K562 (cell line): ENCODE results near the gene HAPSTR1. TPM values are rescaled to one million over a fixed set of nuclear protein-coding genes. Genes with fewer than 3 reads are reported as not detected.

Source experiments
- ATAC-seq: fragments of 200-7000 bp; cut with Tn5 transposase; 3 replicates; pipeline ENCODE4 v1.9.1; 2020; ENCODE audit warnings: moderate library complexity
- BruUV-seq: library from RNA; stranded (reverse); fragments of 400-500 nt; replicated peaks from 2 replicates; lab custom pipeline; 2021; lab: Mats Ljungman, UMichigan
- CTCF ChIA-PET: fragments of 300-600 bp; formaldehyde crosslinking; extraction: SDS; loops from one replicate; lab custom pipeline; 2021; ENCODE audit warnings: low intra/inter-chr PET ratio; lab: Yijun Ruan, JAX
- POLR2A ChIA-PET: fragments of 300-600, 350-650 bp; sonication (Branson Sonifier 250); formaldehyde crosslinking; extraction: SDS; loops from one replicate; lab custom pipeline; 2021; ENCODE audit warnings: antibody characterized with exemption, inconsistent platforms; lab: Yijun Ruan, JAX
- DNase-seq, 4 experiments: peaks; one replicate each; pipeline versions ENCODE4 v3.0.0 to v3.0.0-alpha.2; 2011 to 2018; ENCODE audit warnings: low spot score in 3 of 4, mixed read lengths in 3 of 4; ENCODE audit errors: extremely low read depth in 1 of 4
- FAIRE-seq: peaks from 2 replicates; lab custom pipeline; 2011; peaks lifted over from hg19 to GRCh38; lab: Jason Lieb, UNC
- H2AFZ ChIP-seq: 2 replicates; pipeline ENCODE4 v1.6.0; 2011; ENCODE audit warnings: low read depth, low read length, control low read depth, inconsistent platforms
- H3K27ac ChIP-seq: fragments of 200-600 bp; 3 replicates; pipeline ENCODE4 v1.8.0; 2011; ENCODE audit warnings: low read depth, mild to moderate bottlenecking, control low read depth, inconsistent platforms, low read length, moderate library complexity, mixed read lengths; ENCODE audit errors: extremely low read depth
- H3K27me3 ChIP-seq, 2 experiments: fragments of 300-600 bp in 1 of 2; 2 replicates in 1 of 2; 3 replicates in 1 of 2; pipeline versions ENCODE4 v1.6.0 to v1.8.0; 2011; ENCODE audit warnings: inconsistent platforms in 2 of 2, low read length in 2 of 2, mild to moderate bottlenecking in 1 of 2, mixed read lengths in 1 of 2, moderate library complexity in 1 of 2; ENCODE audit not compliant: control insufficient read depth in 2 of 2, insufficient read depth in 2 of 2
- H3K36me3 ChIP-seq: fragments of 300-600 bp; 3 replicates; pipeline ENCODE4 v1.8.0; 2011; ENCODE audit warnings: mild to moderate bottlenecking, low read length, inconsistent platforms; ENCODE audit not compliant: control insufficient read depth, insufficient read depth
- H3K4me1 ChIP-seq, 2 experiments: fragments of 200-600 bp in 1 of 2; replicated peaks in 1 of 2; 2 replicates in 1 of 2; 3 replicates in 1 of 2; pipeline versions ENCODE4 v1.5.1 to v1.8.0; 2011; ENCODE audit warnings: inconsistent platforms in 2 of 2, low read length in 2 of 2, mild to moderate bottlenecking in 1 of 2, mixed read lengths in 1 of 2, moderate library complexity in 1 of 2; ENCODE audit not compliant: control insufficient read depth in 2 of 2, insufficient read depth in 2 of 2
- H3K4me2 ChIP-seq: 2 replicates; pipeline ENCODE4 v1.6.1; 2011; ENCODE audit warnings: low read length, control low read depth, inconsistent platforms, mixed read lengths; ENCODE audit not compliant: insufficient read depth
- H3K4me3 ChIP-seq: fragments of 200-600 bp; sonication (generic), shearing (Covaris generic); 2 replicates; pipeline ENCODE4 v1.5.1; 2016; ENCODE audit warnings: control low read depth, inconsistent platforms
- H3K79me2 ChIP-seq: fragments of 200-600 bp; 3 replicates; pipeline ENCODE4 v1.8.0; 2011; ENCODE audit warnings: low read length, inconsistent platforms; ENCODE audit not compliant: control insufficient read depth, insufficient read depth
- H3K9ac ChIP-seq, 2 experiments: 2 replicates each; pipeline versions ENCODE4 v1.6.0 to v1.6.1; 2011; ENCODE audit warnings: low read depth in 2 of 2, low read length in 2 of 2, control low read depth in 1 of 2, inconsistent platforms in 1 of 2, mild to moderate bottlenecking in 1 of 2, mixed read lengths in 1 of 2; ENCODE audit not compliant: insufficient read depth in 1 of 2
- H3K9me1 ChIP-seq: one replicate; pipeline ENCODE4 v1.6.0; 2011; ENCODE audit warnings: inconsistent platforms, mild to moderate bottlenecking, low read length, moderate library complexity; ENCODE audit not compliant: control insufficient read depth, insufficient read depth
- H3K9me3 ChIP-seq: replicated peaks from 2 replicates; pipeline ENCODE4 v1.5.1; 2011; ENCODE audit warnings: low read depth, low read length, inconsistent platforms; ENCODE audit not compliant: control insufficient read depth, insufficient read depth
- H4K20me1 ChIP-seq: replicated peaks from 2 replicates; pipeline ENCODE4 v1.6.1; 2011; ENCODE audit warnings: low read length, inconsistent platforms, mixed read lengths; ENCODE audit not compliant: control insufficient read depth, insufficient read depth
- BCL6 ChIP-seq: fragments of 250-450 bp; sonication (Bioruptor Pico); IDR thresholded peaks from 2 replicates; pipeline ENCODE4 v1.4.0; 2020
- FOXO4 ChIP-seq: fragments of 450-650 bp; formaldehyde crosslinking; IDR thresholded peaks from 2 replicates; pipeline ENCODE4 v1.4.0; 2020; ENCODE audit warnings: mild to moderate bottlenecking, moderate library complexity
- KDM5B ChIP-seq: fragments of 200-600 bp; sonication (generic); IDR thresholded peaks from 2 replicates; pipeline ENCODE4 v1.6.1; 2012; ENCODE audit warnings: low read depth, mild to moderate bottlenecking, moderate library complexity, low read length, control low read depth, inconsistent platforms; ENCODE audit not compliant: insufficient replicate concordance
- MAZ ChIP-seq, 2 experiments: fragments of 450-650 bp in 1 of 2; sonication (generic) in 1 of 2; formaldehyde crosslinking; IDR thresholded peaks in 1 of 2; conservative IDR thresholded peaks in 1 of 2; 2 replicates each; pipeline versions ENCODE4 v1.4.0 to v1.5.0; 2020; ENCODE audit warnings: mild to moderate bottlenecking in 1 of 2, missing genetic modification reagents in 1 of 2
- NBN ChIP-seq: fragments of 450-650 bp; IDR thresholded peaks from 2 replicates; pipeline ENCODE4 v1.6.1; 2016; ENCODE audit warnings: low read depth, mild to moderate bottlenecking
- SAFB2 ChIP-seq: fragments of 200-400 bp; formaldehyde crosslinking; IDR thresholded peaks from 2 replicates; pipeline ENCODE4 v1.6.1; 2018; ENCODE audit warnings: borderline replicate concordance, low read length, low read depth, moderate library complexity; ENCODE audit not compliant: severe bottlenecking
- SMARCA4 ChIP-seq: fragments of 450-650 bp; IDR thresholded peaks from 2 replicates; pipeline ENCODE4 v1.6.1; 2016
- TOE1 ChIP-seq, 2 experiments: fragments of 450-650 bp in 1 of 2; sonication (generic) in 1 of 2; formaldehyde crosslinking in 1 of 2; IDR thresholded peaks; 2 replicates each; pipeline versions ENCODE4 v1.7.1 to v1.8.0; 2016 to 2022; ENCODE audit warnings: borderline replicate concordance in 2 of 2, mild to moderate bottlenecking in 2 of 2, antibody characterized with exemption in 1 of 2, inconsistent platforms in 1 of 2, low read depth in 1 of 2, missing genetic modification reagents in 1 of 2, moderate library complexity in 1 of 2
- U2AF2 ChIP-seq: fragments of 200-400 bp; formaldehyde crosslinking; optimal IDR thresholded peaks from 2 replicates; pipeline ENCODE3; 2017; ENCODE audit warnings: low read depth, mild to moderate bottlenecking, low read length
- ZC3H4 ChIP-seq: sonication (generic); formaldehyde crosslinking; IDR thresholded peaks from 2 replicates; pipeline ENCODE4 v1.9.0; 2021; ENCODE audit warnings: missing genetic modification reagents, borderline replicate concordance
- ZNF23 ChIP-seq: fragments of 250-450 bp; sonication (Bioruptor Pico); IDR thresholded peaks from 2 replicates; pipeline ENCODE4 v1.4.0; 2020; ENCODE audit warnings: mild to moderate bottlenecking
- ZNF785 ChIP-seq: fragments of 250-450 bp; sonication (Bioruptor Pico); IDR thresholded peaks from 2 replicates; pipeline ENCODE4 v1.4.0; 2020; ENCODE audit warnings: mild to moderate bottlenecking
- WGBS: fragments of 100-300 bp; shearing (Covaris generic); methylation state at CpG from one replicate; pipeline ENCODE4 v1.1.6; 2016; ENCODE audit warnings: low coverage, mixed read lengths; ENCODE audit not compliant: insufficient coverage; ENCODE audit errors: missing lambda C conversion rate; 5-methylcytosine and 5-hydroxymethylcytosine counted together
- in situ Hi-C: fragments of 300-500 bp; cut with MboI; formaldehyde crosslinking; loops from 4 replicates; pipeline ENCODE4 v1.15.0; 2018; ENCODE audit warnings: inconsistent platforms, mixed read lengths
- intact Hi-C: fragments of 100-400 bp; cut with micrococcal nuclease; formaldehyde crosslinking; loops from 2 replicates; pipeline ENCODE4 v1.14.2; 2022
- polyA plus RNA-seq, 8 experiments: library from polyadenylated mRNA; depleted of rRNA in 4 of 8; stranded (reverse) in 5 of 8; unstranded in 3 of 8; fragments of >200 nt; fragmentation: Nextera tagmentation in 2 of 8; fragmentation: Illumina TruSeq in 1 of 8; extraction: Ambion mirVana in 2 of 8; extraction: Trizol in 1 of 8; gene quantifications; 2 replicates each; pipeline versions ENCODE4 v1.2.1 to v1.2.3, GENCODE V29; 2011 to 2014; ENCODE audit warnings: inconsistent platforms in 1 of 8, missing spikeins in 1 of 8
- total RNA-seq, 7 experiments: library from RNA; depleted of rRNA in 6 of 7; stranded (reverse); fragments of >200 nt in 6 of 7; fragmentation: Illumina TruSeq in 2 of 7; extraction: Trizol in 2 of 7; gene quantifications; 2 replicates each; pipeline versions ENCODE4 v1.2.1 to v1.2.3, GENCODE V29; 2011 to 2021; ENCODE audit warnings: low replicate concordance in 1 of 7

HAPSTR1 gene
- total and polyA plus RNA-seq, 9 of the 15 experiments (the other 6 are each of a cell fraction or from before 2014, with no cell fraction given), result 10.8 to 67.9 (median 36.5) TPM

GRCh38 chr16:9055661-9056060, 35.8 kb upstream of the HAPSTR1 start (continued):
- no peak for TF ChIP-seq MAZ (CRISPR knock-in tag; conservative IDR thresholded peaks at IDR 0.05 in 1 of 2, IDR thresholded peaks at IDR 0.05 in 1 of 2)
- TF ChIP-seq NBN, result no peak

- WGBS, result 81% methylated on average over 9 of the region's 9 CpGs
- H3K27me3 ChIP-seq, result no peaks in the 10 kb centered on the region
- H3K9me1 ChIP-seq, result no peaks in the 10 kb centered on the region
- TF ChIP-seq ZNF785 (CRISPR knock-in tag) (no peak), U2AF2 (no peak), ZNF23 (CRISPR knock-in tag) (no peak), KDM5B (no peak), SAFB2 (no peak), FOXO4 (CRISPR knock-in tag) (no peak), SMARCA4 (no peak), TOE1 (IDR thresholded peaks at IDR 0.05; ENCODE audit: borderline replicate concordance) (no peak), TOE1 (CRISPR knock-in tag; IDR thresholded peaks at IDR 0.05; ENCODE audit: borderline replicate concordance, low read depth) (no peak), BCL6 (no peak), ZC3H4 (CRISPR knock-in tag) (no peak)
- H2AFZ ChIP-seq, result no peak overlapping the region
- peaks cover 9% of the 10 kb centered on the region; the same call in 2 of the 3 replicates for H3K36me3 ChIP-seq
- ChIA-PET CTCF (no interaction called here), POLR2A (no interaction called here)
- no peak overlapping the region for H3K4me2 ChIP-seq
- no peak overlapping the region for H3K27ac ChIP-seq
- H3K9me3 ChIP-seq, result no peaks in the 10 kb centered on the region
- H3K4me3 ChIP-seq, result no peak overlapping the region
- H3K9ac ChIP-seq, result no peak overlapping the region
- in situ Hi-C loops (loop anchor here (10.0 kb wide), 1 partner anchor 1921 kb away; no protein-coding TSS in a partner anchor), intact Hi-C loops (no loop called here)
- H3K79me2 ChIP-seq, result peaks cover 1% of the 10 kb centered on the region; the same call in 1 of the 3 replicates
- ATAC-seq (no peak), FAIRE-seq (no peak), DNase-seq (no peak)
- no peaks in the 10 kb centered on the region for H4K20me1 ChIP-seq
- peaks cover 2 to 7% of the 10 kb centered on the region in 2 experiments; a peak in 3 of 5 replicates for H3K4me1 ChIP-seq
- BruUV-seq, result no TSS peak
Observed at GRCh38 chr16:9056061-9056460, 35.4 kb upstream of the HAPSTR1 start.
